ENCODE results near the gene PTPN23. TPM values are rescaled to one million over a fixed set of nuclear protein-coding genes. Genes with fewer than 3 reads are reported as not detected.

PTPN23 gene
- total and polyA plus RNA-seq, 2 experiments from 2014 or later = 14.3 to 48.8 TPM

DNA sequence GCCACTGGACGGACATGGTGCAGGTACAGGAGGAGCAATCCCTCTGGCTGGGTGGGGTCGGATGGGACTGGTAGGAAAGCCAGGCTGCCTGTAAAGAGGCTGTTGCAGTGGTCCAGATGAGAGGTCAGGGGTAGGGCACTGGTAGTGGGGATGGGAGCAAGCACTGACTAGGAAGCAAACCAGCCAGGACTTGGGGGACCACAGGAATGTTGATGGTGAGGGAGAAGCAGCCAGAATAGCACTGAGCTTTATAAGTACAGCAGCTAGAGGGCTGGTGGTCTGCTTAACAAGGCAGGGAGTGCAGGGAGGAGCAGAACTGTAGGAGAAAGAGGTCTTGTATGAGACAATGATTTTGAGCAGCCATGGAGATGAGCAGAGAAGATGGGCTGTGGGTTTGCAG is 38.7 kb upstream of the PTPN23 start (continued):
- TF ChIP-seq, protein P1, sequence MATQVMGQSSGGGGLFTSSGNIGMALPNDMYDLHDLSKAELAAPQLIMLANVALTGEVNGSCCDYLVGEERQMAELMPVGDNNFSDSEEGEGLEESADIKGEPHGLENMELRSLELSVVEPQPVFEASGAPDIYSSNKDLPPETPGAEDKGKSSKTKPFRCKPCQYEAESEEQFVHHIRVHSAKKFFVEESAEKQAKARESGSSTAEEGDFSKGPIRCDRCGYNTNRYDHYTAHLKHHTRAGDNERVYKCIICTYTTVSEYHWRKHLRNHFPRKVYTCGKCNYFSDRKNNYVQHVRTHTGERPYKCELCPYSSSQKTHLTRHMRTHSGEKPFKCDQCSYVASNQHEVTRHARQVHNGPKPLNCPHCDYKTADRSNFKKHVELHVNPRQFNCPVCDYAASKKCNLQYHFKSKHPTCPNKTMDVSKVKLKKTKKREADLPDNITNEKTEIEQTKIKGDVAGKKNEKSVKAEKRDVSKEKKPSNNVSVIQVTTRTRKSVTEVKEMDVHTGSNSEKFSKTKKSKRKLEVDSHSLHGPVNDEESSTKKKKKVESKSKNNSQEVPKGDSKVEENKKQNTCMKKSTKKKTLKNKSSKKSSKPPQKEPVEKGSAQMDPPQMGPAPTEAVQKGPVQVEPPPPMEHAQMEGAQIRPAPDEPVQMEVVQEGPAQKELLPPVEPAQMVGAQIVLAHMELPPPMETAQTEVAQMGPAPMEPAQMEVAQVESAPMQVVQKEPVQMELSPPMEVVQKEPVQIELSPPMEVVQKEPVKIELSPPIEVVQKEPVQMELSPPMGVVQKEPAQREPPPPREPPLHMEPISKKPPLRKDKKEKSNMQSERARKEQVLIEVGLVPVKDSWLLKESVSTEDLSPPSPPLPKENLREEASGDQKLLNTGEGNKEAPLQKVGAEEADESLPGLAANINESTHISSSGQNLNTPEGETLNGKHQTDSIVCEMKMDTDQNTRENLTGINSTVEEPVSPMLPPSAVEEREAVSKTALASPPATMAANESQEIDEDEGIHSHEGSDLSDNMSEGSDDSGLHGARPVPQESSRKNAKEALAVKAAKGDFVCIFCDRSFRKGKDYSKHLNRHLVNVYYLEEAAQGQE (IDR thresholded peaks at IDR 0.05; ENCODE audit: unreplicated experiment) = no peak
- TF ChIP-seq JUNB (IDR thresholded peaks at IDR 0.05; ENCODE audit: unreplicated experiment) (no peak), ZNF114 (CRISPR knock-in tag; IDR thresholded peaks at IDR 0.05) (no peak), NANOG (IDR thresholded peaks at IDR 0.05; ENCODE audit: borderline replicate concordance) (no peak), STAT1 (IDR thresholded peaks at IDR 0.05; ENCODE audit: unreplicated experiment) (no peak), CREB1 (CRISPR knock-in tag; IDR thresholded peaks at IDR 0.05; ENCODE audit: low read depth) (no peak), POLR2AphosphoS5 (IDR thresholded peaks at IDR 0.05; ENCODE audit: low read depth) (no peak)

DNA sequence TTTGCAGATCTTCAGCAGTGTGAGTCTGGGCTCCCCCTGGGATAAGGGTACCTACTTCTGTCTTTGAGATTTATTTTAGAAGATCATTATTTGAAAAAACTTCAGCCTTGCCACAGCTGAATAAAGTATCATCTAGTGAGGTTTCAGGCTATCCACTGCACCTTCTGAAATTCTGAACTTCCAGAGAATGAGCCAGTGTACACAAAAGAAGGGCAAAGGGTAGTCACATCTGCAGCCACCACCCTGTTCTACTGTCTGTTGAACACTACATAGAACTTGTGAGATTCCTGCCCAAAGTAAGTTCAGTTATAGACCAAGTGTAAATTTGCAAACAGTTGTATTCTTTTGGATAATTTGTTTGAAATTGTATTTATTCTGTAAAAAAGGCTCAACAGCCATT is 38.0 kb upstream of the PTPN23 start:
- H3K36me3 ChIP-seq (ENCODE audit: insufficient read depth) = 0 out of 2 replicates have a peak, but pooled peaks cover 5% of the 10 kb centered on the region
- Mint-ChIP-seq H3K9me3 (no peaks in the 10 kb centered on the region; the same call in 2 of the 3 replicates), H3K27ac (no peak overlapping the region), H3K27me3 (ENCODE audit: insufficient read depth, low read depth, poor library complexity) (peaks cover 6% of the 10 kb centered on the region), H3K4me3 (no peak overlapping the region), H3K4me1 (peaks cover 2% of the 10 kb centered on the region; the same call in 2 of the 3 replicates), H3K36me3 (ENCODE audit: low read depth) (peaks cover 55% of the 10 kb centered on the region)
- no peaks in the 10 kb centered on the region for H3K9me2 ChIP-seq (ENCODE audit: insufficient read depth)
- H3K4me1 ChIP-seq (ENCODE audit: insufficient read depth) = no peaks in the 10 kb centered on the region
- H3K4me2 ChIP-seq = no peak overlapping the region
- no peaks in the 10 kb centered on the region for H3F3A ChIP-seq (replicated peaks; ENCODE audit: low read depth)
- no peaks in the 10 kb centered on the region for H3K27me3 ChIP-seq (ENCODE audit: insufficient read depth)
- H3K4me3 ChIP-seq = no peak overlapping the region
- DNase-seq (ENCODE audit: low spot score) (no peak), ATAC-seq (no peak)
- H3K27ac ChIP-seq (ENCODE audit: low read depth) = no peak overlapping the region
- peaks cover 7% of the 10 kb centered on the region; the same call in 1 of the 2 replicates for H4K20me1 ChIP-seq (replicated peaks; ENCODE audit: insufficient read depth)
- no peaks in the 10 kb centered on the region for H3K79me2 ChIP-seq (replicated peaks; ENCODE audit: insufficient read depth)
- H2AFZ ChIP-seq = no peak overlapping the region
- TF ChIP-seq ZNF114 (CRISPR knock-in tag; IDR thresholded peaks at IDR 0.05) (no peak), JUNB (IDR thresholded peaks at IDR 0.05; ENCODE audit: unreplicated experiment) (no peak), ZNF331 (CRISPR knock-in tag; IDR thresholded peaks at IDR 0.05; ENCODE audit: low read depth) (no peak), CREB1 (CRISPR knock-in tag; IDR thresholded peaks at IDR 0.05; ENCODE audit: low read depth) (no peak), POLR2AphosphoS5 (IDR thresholded peaks at IDR 0.05; ENCODE audit: low read depth) (no peak), EZH2 (IDR thresholded peaks at IDR 0.05; ENCODE audit: low read depth, unreplicated experiment) (no peak), EZH2phosphoT487 (IDR thresholded peaks at IDR 0.05; ENCODE audit: unreplicated experiment) (no peak), NANOG (IDR thresholded peaks at IDR 0.05; ENCODE audit: borderline replicate concordance) (no peak)
- TF ChIP-seq, protein P2, sequence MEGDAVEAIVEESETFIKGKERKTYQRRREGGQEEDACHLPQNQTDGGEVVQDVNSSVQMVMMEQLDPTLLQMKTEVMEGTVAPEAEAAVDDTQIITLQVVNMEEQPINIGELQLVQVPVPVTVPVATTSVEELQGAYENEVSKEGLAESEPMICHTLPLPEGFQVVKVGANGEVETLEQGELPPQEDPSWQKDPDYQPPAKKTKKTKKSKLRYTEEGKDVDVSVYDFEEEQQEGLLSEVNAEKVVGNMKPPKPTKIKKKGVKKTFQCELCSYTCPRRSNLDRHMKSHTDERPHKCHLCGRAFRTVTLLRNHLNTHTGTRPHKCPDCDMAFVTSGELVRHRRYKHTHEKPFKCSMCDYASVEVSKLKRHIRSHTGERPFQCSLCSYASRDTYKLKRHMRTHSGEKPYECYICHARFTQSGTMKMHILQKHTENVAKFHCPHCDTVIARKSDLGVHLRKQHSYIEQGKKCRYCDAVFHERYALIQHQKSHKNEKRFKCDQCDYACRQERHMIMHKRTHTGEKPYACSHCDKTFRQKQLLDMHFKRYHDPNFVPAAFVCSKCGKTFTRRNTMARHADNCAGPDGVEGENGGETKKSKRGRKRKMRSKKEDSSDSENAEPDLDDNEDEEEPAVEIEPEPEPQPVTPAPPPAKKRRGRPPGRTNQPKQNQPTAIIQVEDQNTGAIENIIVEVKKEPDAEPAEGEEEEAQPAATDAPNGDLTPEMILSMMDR (conservative IDR thresholded peaks at IDR 0.05; ENCODE audit: low read depth in 2 of 2) = no peak
- TF ChIP-seq, protein P3, sequence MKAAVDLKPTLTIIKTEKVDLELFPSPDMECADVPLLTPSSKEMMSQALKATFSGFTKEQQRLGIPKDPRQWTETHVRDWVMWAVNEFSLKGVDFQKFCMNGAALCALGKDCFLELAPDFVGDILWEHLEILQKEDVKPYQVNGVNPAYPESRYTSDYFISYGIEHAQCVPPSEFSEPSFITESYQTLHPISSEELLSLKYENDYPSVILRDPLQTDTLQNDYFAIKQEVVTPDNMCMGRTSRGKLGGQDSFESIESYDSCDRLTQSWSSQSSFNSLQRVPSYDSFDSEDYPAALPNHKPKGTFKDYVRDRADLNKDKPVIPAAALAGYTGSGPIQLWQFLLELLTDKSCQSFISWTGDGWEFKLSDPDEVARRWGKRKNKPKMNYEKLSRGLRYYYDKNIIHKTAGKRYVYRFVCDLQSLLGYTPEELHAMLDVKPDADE (IDR thresholded peaks at IDR 0.05) = no peak
- TF ChIP-seq, protein P4, sequence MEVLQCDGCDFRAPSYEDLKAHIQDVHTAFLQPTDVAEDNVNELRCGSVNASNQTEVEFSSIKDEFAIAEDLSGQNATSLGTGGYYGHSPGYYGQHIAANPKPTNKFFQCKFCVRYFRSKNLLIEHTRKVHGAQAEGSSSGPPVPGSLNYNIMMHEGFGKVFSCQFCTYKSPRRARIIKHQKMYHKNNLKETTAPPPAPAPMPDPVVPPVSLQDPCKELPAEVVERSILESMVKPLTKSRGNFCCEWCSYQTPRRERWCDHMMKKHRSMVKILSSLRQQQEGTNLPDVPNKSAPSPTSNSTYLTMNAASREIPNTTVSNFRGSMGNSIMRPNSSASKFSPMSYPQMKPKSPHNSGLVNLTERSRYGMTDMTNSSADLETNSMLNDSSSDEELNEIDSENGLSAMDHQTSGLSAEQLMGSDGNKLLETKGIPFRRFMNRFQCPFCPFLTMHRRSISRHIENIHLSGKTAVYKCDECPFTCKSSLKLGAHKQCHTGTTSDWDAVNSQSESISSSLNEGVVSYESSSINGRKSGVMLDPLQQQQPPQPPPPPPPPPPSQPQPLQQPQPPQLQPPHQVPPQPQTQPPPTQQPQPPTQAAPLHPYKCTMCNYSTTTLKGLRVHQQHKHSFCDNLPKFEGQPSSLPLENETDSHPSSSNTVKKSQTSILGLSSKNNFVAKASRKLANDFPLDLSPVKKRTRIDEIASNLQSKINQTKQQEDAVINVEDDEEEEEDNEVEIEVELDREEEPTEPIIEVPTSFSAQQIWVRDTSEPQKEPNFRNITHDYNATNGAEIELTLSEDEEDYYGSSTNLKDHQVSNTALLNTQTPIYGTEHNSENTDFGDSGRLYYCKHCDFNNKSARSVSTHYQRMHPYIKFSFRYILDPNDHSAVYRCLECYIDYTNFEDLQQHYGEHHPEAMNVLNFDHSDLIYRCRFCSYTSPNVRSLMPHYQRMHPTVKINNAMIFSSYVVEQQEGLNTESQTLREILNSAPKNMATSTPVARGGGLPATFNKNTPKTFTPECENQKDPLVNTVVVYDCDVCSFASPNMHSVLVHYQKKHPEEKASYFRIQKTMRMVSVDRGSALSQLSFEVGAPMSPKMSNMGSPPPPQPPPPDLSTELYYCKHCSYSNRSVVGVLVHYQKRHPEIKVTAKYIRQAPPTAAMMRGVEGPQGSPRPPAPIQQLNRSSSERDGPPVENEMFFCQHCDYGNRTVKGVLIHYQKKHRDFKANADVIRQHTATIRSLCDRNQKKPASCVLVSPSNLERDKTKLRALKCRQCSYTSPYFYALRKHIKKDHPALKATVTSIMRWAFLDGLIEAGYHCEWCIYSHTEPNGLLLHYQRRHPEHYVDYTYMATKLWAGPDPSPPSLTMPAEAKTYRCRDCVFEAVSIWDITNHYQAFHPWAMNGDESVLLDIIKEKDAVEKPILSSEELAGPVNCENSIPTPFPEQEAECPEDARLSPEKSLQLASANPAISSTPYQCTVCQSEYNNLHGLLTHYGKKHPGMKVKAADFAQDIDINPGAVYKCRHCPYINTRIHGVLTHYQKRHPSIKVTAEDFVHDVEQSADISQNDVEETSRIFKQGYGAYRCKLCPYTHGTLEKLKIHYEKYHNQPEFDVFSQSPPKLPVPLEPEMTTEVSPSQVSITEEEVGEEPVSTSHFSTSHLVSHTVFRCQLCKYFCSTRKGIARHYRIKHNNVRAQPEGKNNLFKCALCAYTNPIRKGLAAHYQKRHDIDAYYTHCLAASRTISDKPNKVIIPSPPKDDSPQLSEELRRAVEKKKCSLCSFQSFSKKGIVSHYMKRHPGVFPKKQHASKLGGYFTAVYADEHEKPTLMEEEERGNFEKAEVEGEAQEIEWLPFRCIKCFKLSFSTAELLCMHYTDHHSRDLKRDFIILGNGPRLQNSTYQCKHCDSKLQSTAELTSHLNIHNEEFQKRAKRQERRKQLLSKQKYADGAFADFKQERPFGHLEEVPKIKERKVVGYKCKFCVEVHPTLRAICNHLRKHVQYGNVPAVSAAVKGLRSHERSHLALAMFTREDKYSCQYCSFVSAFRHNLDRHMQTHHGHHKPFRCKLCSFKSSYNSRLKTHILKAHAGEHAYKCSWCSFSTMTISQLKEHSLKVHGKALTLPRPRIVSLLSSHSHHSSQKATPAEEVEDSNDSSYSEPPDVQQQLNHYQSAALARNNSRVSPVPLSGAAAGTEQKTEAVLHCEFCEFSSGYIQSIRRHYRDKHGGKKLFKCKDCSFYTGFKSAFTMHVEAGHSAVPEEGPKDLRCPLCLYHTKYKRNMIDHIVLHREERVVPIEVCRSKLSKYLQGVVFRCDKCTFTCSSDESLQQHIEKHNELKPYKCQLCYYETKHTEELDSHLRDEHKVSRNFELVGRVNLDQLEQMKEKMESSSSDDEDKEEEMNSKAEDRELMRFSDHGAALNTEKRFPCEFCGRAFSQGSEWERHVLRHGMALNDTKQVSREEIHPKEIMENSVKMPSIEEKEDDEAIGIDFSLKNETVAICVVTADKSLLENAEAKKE (CRISPR knock-in tag; IDR thresholded peaks at IDR 0.05) = no peak

Measured in GM23338 (cell line).